HL-60 (cell line): ENCODE measurements around the gene POC1A.

ENCODE experiments used
- DNase-seq, 2 experiments: peaks; one replicate each; pipeline ENCODE4 v3.0.0-alpha.2; 2010 to 2020; ENCODE audit warnings: low read depth in 1 of 2, low spot score in 1 of 2
- H3K27ac ChIP-seq: fragments of 250-450 bp; sonication (Bioruptor Pico); replicated peaks from 2 replicates; pipeline ENCODE4 v1.5.1; 2020; ENCODE audit warnings: mild to moderate bottlenecking, moderate library complexity
- H3K27me3 ChIP-seq: fragments of 250-450 bp; sonication (Bioruptor Pico); 2 replicates; pipeline ENCODE4 v1.5.1; 2021; ENCODE audit warnings: mild to moderate bottlenecking, moderate library complexity; ENCODE audit not compliant: insufficient read depth, poor library complexity, severe bottlenecking
- H3K4me3 ChIP-seq: replicated peaks from 2 replicates; pipeline ENCODE4 v1.5.1; 2011; ENCODE audit warnings: mild to moderate bottlenecking, control low read depth, low read length; ENCODE audit not compliant: insufficient read depth
- CTCF ChIP-seq: IDR thresholded peaks from one replicate; pipeline ENCODE4 v1.5.1; 2011; ENCODE audit warnings: low read length, control low read depth, inconsistent platforms; ENCODE audit not compliant: insufficient read depth
- GABPA ChIP-seq: IDR thresholded peaks from 2 replicates; pipeline ENCODE4 v1.6.1; 2012; ENCODE audit warnings: low read depth
- POLR2AphosphoS5 ChIP-seq: IDR thresholded peaks from 2 replicates; pipeline ENCODE4 v1.6.1; 2012; ENCODE audit warnings: low read depth
- REST ChIP-seq: IDR thresholded peaks from 2 replicates; pipeline ENCODE4 v1.6.1; 2012; ENCODE audit warnings: low read depth; ENCODE audit not compliant: insufficient replicate concordance
- SPI1 ChIP-seq: IDR thresholded peaks from 2 replicates; pipeline ENCODE4 v1.6.1; 2012; ENCODE audit warnings: low read depth, mild to moderate bottlenecking, borderline replicate concordance

POC1A gene

GRCh38 chr3:52094571-52095485 is 59.4 kb downstream of the POC1A start:
- DNase-seq, result no peak
- H3K27ac ChIP-seq, result no peak overlapping the region
- no peaks in the 10 kb centered on the region for H3K27me3 ChIP-seq
- no peak for TF ChIP-seq GABPA
- TF ChIP-seq SPI1, result no peak
- TF ChIP-seq POLR2AphosphoS5, result no peak
- no peak for TF ChIP-seq CTCF
- no peak for TF ChIP-seq REST
- no peak overlapping the region for H3K4me3 ChIP-seq

GRCh38 chr3:52093756-52094545 is 60.3 kb downstream of the POC1A start:
- TF ChIP-seq SPI1, result no peak
- no peak for TF ChIP-seq CTCF
- no peak for TF ChIP-seq REST
- TF ChIP-seq GABPA, result no peak
- no peak for TF ChIP-seq POLR2AphosphoS5
- Histone ChIP-seq H3K27ac (no peak overlapping the region), H3K4me3 (no peak overlapping the region), H3K27me3 (no peaks in the 10 kb centered on the region)
- no peak for DNase-seq

- no peak overlapping the region for H3K27ac ChIP-seq
Measured at GRCh38 chr3:52092891-52093290, 61.3 kb downstream of the POC1A start.

More at GRCh38 chr3:52092891-52093290, 61.3 kb downstream of the POC1A start:
- DNase-seq, result no peak
- TF ChIP-seq REST (no peak), CTCF (no peak), POLR2AphosphoS5 (no peak), GABPA (no peak), SPI1 (no peak)
- Histone ChIP-seq H3K4me3 (no peak overlapping the region), H3K27me3 (no peaks in the 10 kb centered on the region)
